Trophoblast cell (in vitro differentiated cells and primary cell): ENCODE measurements around the gene EFCAB11.

ENCODE experiments used
- DNase-seq, 2 donors: peaks; one replicate each; pipeline ENCODE4 v3.0.0-alpha.2; 2016
- H2AFZ ChIP-seq: 2 replicates; pipeline ENCODE4 v1.6.1; 2013; ENCODE audit warnings: low read length, moderate library complexity, mild to moderate bottlenecking; ENCODE audit not compliant: insufficient read depth, poor library complexity
- H2AK5ac ChIP-seq: 2 replicates; pipeline ENCODE4 v1.6.1; 2013; ENCODE audit warnings: mild to moderate bottlenecking, low read length
- H2BK120ac ChIP-seq: 2 replicates; pipeline ENCODE4 v1.6.1; 2013; ENCODE audit warnings: low read length, mild to moderate bottlenecking, moderate library complexity; ENCODE audit not compliant: insufficient read depth, poor library complexity
- H2BK12ac ChIP-seq: 2 replicates; pipeline ENCODE4 v1.6.1; 2013; ENCODE audit warnings: mild to moderate bottlenecking, low read length, moderate library complexity
- H2BK5ac ChIP-seq: 2 replicates; pipeline ENCODE4 v1.6.1; 2013; ENCODE audit warnings: low read length, low read depth, moderate library complexity, mild to moderate bottlenecking; ENCODE audit not compliant: poor library complexity
- H3K14ac ChIP-seq: 2 replicates; pipeline ENCODE4 v1.6.1; 2013; ENCODE audit warnings: mild to moderate bottlenecking, low read length
- H3K18ac ChIP-seq: 2 replicates; pipeline ENCODE4 v1.6.1; 2013; ENCODE audit warnings: mild to moderate bottlenecking, low read length
- H3K23ac ChIP-seq: 2 replicates; pipeline ENCODE4 v1.6.1; 2013; ENCODE audit warnings: low read length
- H3K27ac ChIP-seq: 2 replicates; pipeline ENCODE4 v1.5.1; 2013; ENCODE audit warnings: low read depth, mild to moderate bottlenecking, inconsistent platforms, low read length, moderate library complexity
- H3K27me3 ChIP-seq: 2 replicates; pipeline ENCODE4 v1.6.1; 2013; ENCODE audit warnings: inconsistent platforms, mild to moderate bottlenecking, low read length, moderate library complexity; ENCODE audit not compliant: insufficient read depth
- H3K36me3 ChIP-seq, 2 experiments: 1 replicate in 1 of 2; 2 replicates in 1 of 2; pipeline ENCODE4 v1.6.1; 2013; ENCODE audit warnings: low read length in 2 of 2, mild to moderate bottlenecking in 2 of 2, moderate library complexity in 1 of 2; ENCODE audit not compliant: insufficient read depth in 2 of 2, control insufficient read depth in 1 of 2
- H3K4ac ChIP-seq: 2 replicates; pipeline ENCODE4 v1.6.1; 2013; ENCODE audit warnings: low read depth, mild to moderate bottlenecking, low read length, moderate library complexity
- H3K4me1 ChIP-seq, 2 experiments: 1 replicate in 1 of 2; 2 replicates in 1 of 2; pipeline ENCODE4 v1.6.1; 2013; ENCODE audit warnings: low read length in 2 of 2, mild to moderate bottlenecking in 2 of 2, moderate library complexity in 1 of 2; ENCODE audit not compliant: insufficient read depth in 2 of 2, control insufficient read depth in 1 of 2
- H3K4me2 ChIP-seq: 2 replicates; pipeline ENCODE4 v1.6.1; 2013; ENCODE audit warnings: inconsistent platforms, mild to moderate bottlenecking, low read length, moderate library complexity
- H3K4me3 ChIP-seq: 2 replicates; pipeline ENCODE4 v1.5.1; 2013; ENCODE audit warnings: mild to moderate bottlenecking, low read depth, low read length, inconsistent platforms
- H3K79me1 ChIP-seq: one replicate; pipeline ENCODE4 v1.6.1; 2013; ENCODE audit warnings: low read length
- H3K79me2 ChIP-seq: 2 replicates; pipeline ENCODE4 v1.6.1; 2013; ENCODE audit warnings: low read length, mild to moderate bottlenecking; ENCODE audit not compliant: control insufficient read depth, insufficient read depth, poor library complexity
- H3K9ac ChIP-seq: 2 replicates; pipeline ENCODE4 v1.6.1; 2013; ENCODE audit warnings: mild to moderate bottlenecking, low read length
- H3K9me3 ChIP-seq: 2 replicates; pipeline ENCODE4 v1.6.1; 2013; ENCODE audit warnings: low read depth, mild to moderate bottlenecking, control low read depth, inconsistent platforms, low read length; ENCODE audit not compliant: insufficient read depth
- H4K12ac ChIP-seq: 2 replicates; pipeline ENCODE4 v1.6.1; 2013; ENCODE audit warnings: low read depth, mild to moderate bottlenecking, low read length, moderate library complexity
- H4K8ac ChIP-seq: 2 replicates; pipeline ENCODE4 v1.6.1; 2013; ENCODE audit warnings: low read depth, mild to moderate bottlenecking, low read length, moderate library complexity
- H4K91ac ChIP-seq: one replicate; pipeline ENCODE4 v1.6.1; 2013; ENCODE audit warnings: low read depth, mild to moderate bottlenecking, low read length, moderate library complexity
- WGBS: extraction: QIAGEN DNeasy Blood & Tissue Kit; methylation state at CpG from one replicate; pipeline ENCODE4 v1.1.7; 2013; ENCODE audit warnings: missing lambda C conversion rate; ENCODE audit not compliant: insufficient read length, insufficient coverage; ENCODE audit errors: extremely low coverage; 5-methylcytosine and 5-hydroxymethylcytosine counted together

Gene EFCAB11

DNA sequence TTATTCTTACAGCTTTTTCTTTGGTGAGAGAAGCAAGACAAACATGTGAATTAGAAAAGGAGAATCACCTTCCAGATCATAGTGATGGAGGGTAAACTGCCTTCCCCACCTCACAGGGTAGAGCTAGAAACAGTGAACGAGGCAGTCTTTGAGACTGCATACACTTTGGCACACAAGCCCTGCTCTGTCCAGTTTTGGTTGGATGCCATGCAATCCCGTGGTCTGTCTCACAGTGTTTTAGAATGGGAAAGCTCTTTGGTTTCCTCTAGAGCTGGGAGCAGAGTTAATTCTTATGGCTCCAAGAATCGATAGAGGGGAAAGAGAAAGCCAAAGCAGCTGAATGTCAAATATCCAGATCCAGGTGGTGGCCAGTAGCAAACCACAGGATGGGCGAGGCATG, 23.1 kb upstream of the EFCAB11 start:
- Histone ChIP-seq H2BK12ac (no peak overlapping the region), H3K79me2 (no peaks in the 10 kb centered on the region), H3K4me3 (no peak overlapping the region), H4K8ac (no peak overlapping the region), H2AK5ac (no peak overlapping the region), H3K27me3 (no peaks in the 10 kb centered on the region), H3K27ac (no peak overlapping the region), H2AFZ (no peak overlapping the region), H3K9me3 (no peaks in the 10 kb centered on the region), H3K14ac (no peak overlapping the region), H4K12ac (no peak overlapping the region), H3K4ac (no peak overlapping the region), H3K18ac (no peak overlapping the region), H4K91ac (no peak overlapping the region), H3K79me1 (no peaks in the 10 kb centered on the region), H2BK120ac (no peak overlapping the region), H3K23ac (no peak overlapping the region), H3K4me1 (no peaks in the 10 kb centered on the region), H3K36me3 (peaks cover 21 to 37% of the 10 kb centered on the region in 2 experiments), H3K9ac (no peak overlapping the region), H2BK5ac (no peak overlapping the region), H3K4me2 (no peak overlapping the region)
- no peak for DNase-seq
- no CpG with 5 or more reads among the region's 4 CpGs for WGBS

GRCh38 chr14:89973234-89973823, 18.8 kb upstream of the EFCAB11 start:
- H3K18ac ChIP-seq, result no peak overlapping the region
- no peaks in the 10 kb centered on the region for H3K79me1 ChIP-seq
- DNase-seq, result peak; percentile 53 to 81
- H4K8ac ChIP-seq, result no peak overlapping the region
- no CpG with 5 or more reads among the region's 7 CpGs for WGBS
- H3K9me3 ChIP-seq, result no peaks in the 10 kb centered on the region
- no peaks in the 10 kb centered on the region for H3K4me1 ChIP-seq
- peaks cover 20 to 41% of the 10 kb centered on the region in 2 experiments for H3K36me3 ChIP-seq
- no peak overlapping the region for H3K14ac ChIP-seq
- H3K27me3 ChIP-seq, result no peaks in the 10 kb centered on the region
- H3K23ac ChIP-seq, result no peak overlapping the region
- H2AFZ ChIP-seq, result no peak overlapping the region
- H3K9ac ChIP-seq, result no peak overlapping the region
- no peak overlapping the region for H3K27ac ChIP-seq
- no peaks in the 10 kb centered on the region for H3K79me2 ChIP-seq
- H4K91ac ChIP-seq, result no peak overlapping the region
- H2BK5ac ChIP-seq, result no peak overlapping the region
- H2BK12ac ChIP-seq, result no peak overlapping the region
- H2AK5ac ChIP-seq, result no peak overlapping the region
- H3K4me2 ChIP-seq, result no peak overlapping the region
- no peak overlapping the region for H2BK120ac ChIP-seq
- no peak overlapping the region for H3K4ac ChIP-seq
- no peak overlapping the region for H4K12ac ChIP-seq
- no peak overlapping the region for H3K4me3 ChIP-seq

DNA sequence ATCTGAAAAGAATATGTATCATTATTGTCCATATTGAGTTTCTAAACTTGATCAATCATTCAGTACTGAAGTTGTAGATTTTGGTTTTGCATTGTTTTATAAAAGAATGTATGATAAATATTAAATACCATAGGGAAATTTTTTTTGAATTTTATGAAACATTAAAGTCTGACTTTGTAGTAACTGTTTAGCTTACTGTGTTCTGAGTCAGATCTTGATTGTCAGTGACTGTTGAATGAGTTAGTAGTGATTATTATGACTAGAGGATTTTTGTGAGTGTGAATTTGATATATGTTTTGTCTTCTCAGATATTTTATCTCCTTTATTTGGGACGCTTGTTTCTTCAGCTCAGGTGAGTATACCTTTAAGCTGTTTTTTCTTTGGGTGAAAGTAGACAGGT, 11.3 kb upstream of the EFCAB11 start:
- no peaks in the 10 kb centered on the region for H3K79me1 ChIP-seq
- no peak overlapping the region for H2BK120ac ChIP-seq
- H3K9ac ChIP-seq, result no peak overlapping the region
- no peak overlapping the region for H3K23ac ChIP-seq
- no peak overlapping the region for H3K4ac ChIP-seq
- WGBS, result no CpG with 5 or more reads among the region's 1 CpG
- no peaks in the 10 kb centered on the region for H3K27me3 ChIP-seq
- H3K4me3 ChIP-seq, result no peak overlapping the region
- no peak overlapping the region for H2AFZ ChIP-seq
- no peak overlapping the region for H3K4me2 ChIP-seq
- no peak overlapping the region for H2AK5ac ChIP-seq
- no peak overlapping the region for H3K27ac ChIP-seq
- no peak for DNase-seq
- H4K8ac ChIP-seq, result no peak overlapping the region
- H2BK12ac ChIP-seq, result no peak overlapping the region
- H4K12ac ChIP-seq, result no peak overlapping the region
- H3K9me3 ChIP-seq, result no peaks in the 10 kb centered on the region
- H2BK5ac ChIP-seq, result no peak overlapping the region
- H3K14ac ChIP-seq, result no peak overlapping the region
- peaks cover 0 to 2% of the 10 kb centered on the region in 2 experiments for H3K4me1 ChIP-seq
- peaks cover 14 to 31% of the 10 kb centered on the region in 2 experiments for H3K36me3 ChIP-seq
- no peak overlapping the region for H3K18ac ChIP-seq
- no peaks in the 10 kb centered on the region for H3K79me2 ChIP-seq
- no peak overlapping the region for H4K91ac ChIP-seq

- Histone ChIP-seq H4K12ac (no peak overlapping the region), H3K36me3 (peaks cover 11 to 25% of the 10 kb centered on the region in 2 experiments), H2AK5ac (no peak overlapping the region), H2AFZ (no peak overlapping the region), H3K18ac (no peak overlapping the region), H3K4me2 (no peak overlapping the region), H3K9me3 (no peaks in the 10 kb centered on the region), H3K9ac (no peak overlapping the region), H3K79me2 (no peaks in the 10 kb centered on the region), H3K4ac (no peak overlapping the region), H3K4me3 (no peak overlapping the region), H2BK5ac (no peak overlapping the region), H4K91ac (no peak overlapping the region), H3K4me1 (peaks cover 0 to 2% of the 10 kb centered on the region in 2 experiments), H4K8ac (no peak overlapping the region), H3K23ac (no peak overlapping the region), H2BK120ac (no peak overlapping the region), H3K27me3 (no peaks in the 10 kb centered on the region), H3K79me1 (no peaks in the 10 kb centered on the region), H2BK12ac (no peak overlapping the region), H3K27ac (no peak overlapping the region), H3K14ac (no peak overlapping the region)
- no peak for DNase-seq
- WGBS, result no CpG with 5 or more reads among the region's 10 CpGs
Measured at GRCh38 chr14:89963288-89963978, 8.9 kb upstream of the EFCAB11 start.
